ENCODE data around the gene KNTC1. TPM values are rescaled to one million over a fixed set of nuclear protein-coding genes. Genes with fewer than 3 reads are reported as not detected.
"Not testable (repeated sequence)": the region's sequence is repeated elsewhere in the genome, so short reads cannot be mapped to it uniquely, and the experiment has no call there.

The KNTC1 gene
- total RNA-seq, 1 experiment from 2014 or later, result 110 TPM

GRCh38 chr12:122547330-122547729 is 20.3 kb downstream of the KNTC1 start:
- intact Hi-C loops (cut with micrococcal nuclease; ENCODE audit: unreplicated experiment), result no loop called here
- Mint-ChIP-seq H3K27me3 (ENCODE audit: unreplicated experiment) (no peaks in the 10 kb centered on the region), H3K4me1 (ENCODE audit: low read depth, unreplicated experiment) (no peaks in the 10 kb centered on the region), H3K27ac (ENCODE audit: unreplicated experiment) (no peak overlapping the region), H3K9me3 (ENCODE audit: low read depth, unreplicated experiment) (no peaks in the 10 kb centered on the region), H3K36me3 (ENCODE audit: insufficient read depth, unreplicated experiment) (peaks cover 42% of the 10 kb centered on the region), H3K4me3 (ENCODE audit: low read depth, unreplicated experiment) (no peak overlapping the region)
- no peak for TF ChIP-seq CTCF (IDR thresholded peaks at IDR 0.05; ENCODE audit: unreplicated experiment)
- CTCF ChIA-PET, result interaction anchor here (1.5 kb wide), 1 partner anchor 41 kb away, joined by 3 read pairs; no protein-coding TSS in a partner anchor
- no TSS peak for BruUV-seq (replicated peaks)
- no peak for DNase-seq

- Mint-ChIP-seq H3K4me1 (ENCODE audit: low read depth, unreplicated experiment) (no peaks in the 10 kb centered on the region), H3K36me3 (ENCODE audit: insufficient read depth, unreplicated experiment) (peaks cover 38% of the 10 kb centered on the region), H3K9me3 (ENCODE audit: low read depth, unreplicated experiment) (no peaks in the 10 kb centered on the region), H3K27ac (ENCODE audit: unreplicated experiment) (no peak overlapping the region), H3K4me3 (ENCODE audit: low read depth, unreplicated experiment) (no peak overlapping the region), H3K27me3 (ENCODE audit: unreplicated experiment) (no peaks in the 10 kb centered on the region)
- intact Hi-C loops (cut with micrococcal nuclease; ENCODE audit: unreplicated experiment), result no loop called here
- CTCF ChIA-PET, result no interaction called here
- no peak for DNase-seq
- TF ChIP-seq CTCF (IDR thresholded peaks at IDR 0.05; ENCODE audit: unreplicated experiment), result no peak
- no TSS peak for BruUV-seq (replicated peaks)
Observed at GRCh38 chr12:122558745-122559641, 31.9 kb downstream of the KNTC1 start.

- no peak for DNase-seq
- Mint-ChIP-seq H3K36me3 (ENCODE audit: insufficient read depth, unreplicated experiment) (peaks cover 43% of the 10 kb centered on the region), H3K4me3 (ENCODE audit: low read depth, unreplicated experiment) (no peak overlapping the region), H3K27ac (ENCODE audit: unreplicated experiment) (no peak overlapping the region), H3K4me1 (ENCODE audit: low read depth, unreplicated experiment) (no peaks in the 10 kb centered on the region), H3K9me3 (ENCODE audit: low read depth, unreplicated experiment) (no peaks in the 10 kb centered on the region), H3K27me3 (ENCODE audit: unreplicated experiment) (no peaks in the 10 kb centered on the region)
- no TSS peak for BruUV-seq (replicated peaks)
- no peak for TF ChIP-seq CTCF (IDR thresholded peaks at IDR 0.05; ENCODE audit: unreplicated experiment)
- CTCF ChIA-PET, result no interaction called here
- intact Hi-C loops (cut with micrococcal nuclease; ENCODE audit: unreplicated experiment), result no loop called here
Observed at GRCh38 chr12:122560138-122560537, 33.1 kb downstream of the KNTC1 start.

- no peak for DNase-seq
- intact Hi-C loops (cut with micrococcal nuclease; ENCODE audit: unreplicated experiment), result no loop called here
- Mint-ChIP-seq H3K9me3 (ENCODE audit: low read depth, unreplicated experiment) (no peaks in the 10 kb centered on the region), H3K27ac (ENCODE audit: unreplicated experiment) (no peak overlapping the region), H3K36me3 (ENCODE audit: insufficient read depth, unreplicated experiment) (peaks cover 55% of the 10 kb centered on the region), H3K4me3 (ENCODE audit: low read depth, unreplicated experiment) (no peak overlapping the region), H3K27me3 (ENCODE audit: unreplicated experiment) (no peaks in the 10 kb centered on the region), H3K4me1 (ENCODE audit: low read depth, unreplicated experiment) (no peaks in the 10 kb centered on the region)
- no peak for TF ChIP-seq CTCF (IDR thresholded peaks at IDR 0.05; ENCODE audit: unreplicated experiment)
- no TSS peak for BruUV-seq (replicated peaks)
- CTCF ChIA-PET, result no interaction called here
Observed at GRCh38 chr12:122563361-122563760, 36.3 kb downstream of the KNTC1 start.

GRCh38 chr12:122566816-122567215 is 39.8 kb downstream of the KNTC1 start:
- H3K27ac Mint-ChIP-seq (ENCODE audit: unreplicated experiment); intact Hi-C loops (cut with micrococcal nuclease; ENCODE audit: unreplicated experiment); BruUV-seq (replicated peaks); H3K9me3 Mint-ChIP-seq (ENCODE audit: low read depth, unreplicated experiment); H3K27me3 Mint-ChIP-seq (ENCODE audit: unreplicated experiment); DNase-seq; H3K4me3 Mint-ChIP-seq (ENCODE audit: low read depth, unreplicated experiment); CTCF ChIA-PET; H3K4me1 Mint-ChIP-seq (ENCODE audit: low read depth, unreplicated experiment): not testable (repeated sequence)
- H3K36me3 Mint-ChIP-seq (ENCODE audit: insufficient read depth, unreplicated experiment), result peaks cover 60% of the 10 kb centered on the region
